SU-DHL-6 (cell line): ENCODE results near the gene SELE.

Experiments
- H2AFZ ChIP-seq: fragments of 200-600 bp; sonication (generic); 2 replicates; pipeline ENCODE4 v1.6.1; 2014; ENCODE audit warnings: low read depth, mild to moderate bottlenecking, moderate library complexity, mixed read lengths, antibody characterized with exemption, low read length; ENCODE audit not compliant: severe bottlenecking
- H3F3A ChIP-seq: fragments of 200-600 bp; shearing (Covaris generic); 2 replicates; pipeline ENCODE4 v1.6.0; 2016; ENCODE audit warnings: antibody characterized with exemption, mild to moderate bottlenecking; ENCODE audit not compliant: insufficient read depth
- H3K27ac ChIP-seq: fragments of 200-600 bp; sonication (generic); 2 replicates; pipeline ENCODE4 v1.5.1; 2016; ENCODE audit warnings: low read depth, mild to moderate bottlenecking, low read length, moderate library complexity, mixed read lengths
- H3K27me3 ChIP-seq: fragments of 200-600 bp; sonication (generic), shearing (Covaris generic); 2 replicates; pipeline ENCODE4 v1.6.0; 2014; ENCODE audit warnings: mild to moderate bottlenecking, low read length
- H3K36me3 ChIP-seq: fragments of 200-600 bp; sonication (generic); 2 replicates; pipeline ENCODE4 v1.6.1; 2014; ENCODE audit warnings: mild to moderate bottlenecking, low read length, mixed read lengths
- H3K4me2 ChIP-seq: fragments of 300-600, 200-600 bp; shearing (Covaris generic), sonication (generic); 2 replicates; pipeline ENCODE4 v1.6.0; 2014; ENCODE audit warnings: low read length, low read depth, mild to moderate bottlenecking; ENCODE audit not compliant: poor library complexity, severe bottlenecking
- H3K4me3 ChIP-seq: fragments of 200-600 bp; sonication (generic); 2 replicates; pipeline ENCODE4 v1.5.1; 2014; ENCODE audit warnings: antibody characterized with exemption, low read length, mild to moderate bottlenecking, mixed read lengths; ENCODE audit not compliant: insufficient read depth, poor library complexity, severe bottlenecking
- H3K79me2 ChIP-seq: fragments of 200-600 bp; sonication (generic); 2 replicates; pipeline ENCODE4 v1.6.1; 2014; ENCODE audit warnings: mild to moderate bottlenecking, low read length, moderate library complexity; ENCODE audit not compliant: insufficient read depth
- H3K9ac ChIP-seq: fragments of 200-600 bp; sonication (generic); 2 replicates; pipeline ENCODE4 v1.7.0; 2014; ENCODE audit warnings: mild to moderate bottlenecking, low read length
- H3K9me2 ChIP-seq: fragments of 200-600 bp; sonication (generic); replicated peaks from 2 replicates; pipeline ENCODE4 v1.6.1; 2014; ENCODE audit warnings: low read length; ENCODE audit not compliant: insufficient read depth
- H3K9me3 ChIP-seq: fragments of 200-600 bp; sonication (generic); 2 replicates; pipeline ENCODE4 v1.6.1; 2014; ENCODE audit warnings: low read length, mixed read lengths; ENCODE audit not compliant: insufficient read depth
- H4K20me1 ChIP-seq: fragments of 200-600 bp; sonication (generic); 2 replicates; pipeline ENCODE4 v1.6.1; 2014; ENCODE audit warnings: low read depth, mild to moderate bottlenecking, antibody characterized with exemption, low read length, moderate library complexity, mixed read lengths
- EZH2phosphoT487 ChIP-seq: fragments of 200-600 bp; sonication (generic), shearing (Covaris generic); conservative IDR thresholded peaks from 2 replicates; pipeline ENCODE4 v1.6.1; 2018; ENCODE audit warnings: mild to moderate bottlenecking, antibody characterized with exemption, low read length, moderate library complexity, mixed read lengths
- TF ChIP-seq, protein P1 (sequence below): fragments of 200-600 bp; sonication (generic); IDR thresholded peaks from one replicate; pipeline ENCODE4 v1.5.1; 2017; ENCODE audit warnings: antibody characterized with exemption, mild to moderate bottlenecking, low read length, moderate library complexity; ENCODE audit not compliant: insufficient read depth, poor library complexity, severe bottlenecking

SELE gene

DNA sequence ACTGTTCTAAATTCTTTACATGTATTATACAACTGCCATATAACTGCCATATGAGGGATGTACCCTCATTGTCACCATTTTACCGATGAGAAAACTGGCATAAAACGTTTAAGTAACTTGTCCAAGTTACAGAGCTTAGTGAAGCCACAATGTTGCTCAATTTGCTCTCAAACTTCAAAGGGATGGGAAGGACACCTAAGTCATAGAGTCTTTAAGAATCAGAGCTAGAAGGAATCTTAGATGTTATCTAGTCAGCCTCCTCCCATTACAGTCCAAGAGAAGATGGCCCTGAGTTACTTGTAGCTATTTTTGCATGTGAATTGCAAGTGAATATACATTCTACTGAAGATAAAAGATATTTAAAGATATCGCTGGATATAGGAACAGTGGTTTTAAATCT is 54.2 kb downstream of the SELE start:
- Histone ChIP-seq H3K9ac (peak overlapping the region; percentile 45; the same call in 1 of the 2 replicates), H3F3A (peaks cover 33% of the 10 kb centered on the region), H3K27ac (peak overlapping the region; percentile 93), H3K27me3 (no peaks in the 10 kb centered on the region), H3K79me2 (no peaks in the 10 kb centered on the region), H4K20me1 (no peaks in the 10 kb centered on the region), H3K36me3 (no peaks in the 10 kb centered on the region), H3K9me3 (no peaks in the 10 kb centered on the region), H3K9me2 (no peaks in the 10 kb centered on the region), H3K4me3 (no peak overlapping the region), H3K4me2 (peak overlapping the region; percentile 70), H2AFZ (peak overlapping the region; percentile 15)
- TF ChIP-seq, protein P1, sequence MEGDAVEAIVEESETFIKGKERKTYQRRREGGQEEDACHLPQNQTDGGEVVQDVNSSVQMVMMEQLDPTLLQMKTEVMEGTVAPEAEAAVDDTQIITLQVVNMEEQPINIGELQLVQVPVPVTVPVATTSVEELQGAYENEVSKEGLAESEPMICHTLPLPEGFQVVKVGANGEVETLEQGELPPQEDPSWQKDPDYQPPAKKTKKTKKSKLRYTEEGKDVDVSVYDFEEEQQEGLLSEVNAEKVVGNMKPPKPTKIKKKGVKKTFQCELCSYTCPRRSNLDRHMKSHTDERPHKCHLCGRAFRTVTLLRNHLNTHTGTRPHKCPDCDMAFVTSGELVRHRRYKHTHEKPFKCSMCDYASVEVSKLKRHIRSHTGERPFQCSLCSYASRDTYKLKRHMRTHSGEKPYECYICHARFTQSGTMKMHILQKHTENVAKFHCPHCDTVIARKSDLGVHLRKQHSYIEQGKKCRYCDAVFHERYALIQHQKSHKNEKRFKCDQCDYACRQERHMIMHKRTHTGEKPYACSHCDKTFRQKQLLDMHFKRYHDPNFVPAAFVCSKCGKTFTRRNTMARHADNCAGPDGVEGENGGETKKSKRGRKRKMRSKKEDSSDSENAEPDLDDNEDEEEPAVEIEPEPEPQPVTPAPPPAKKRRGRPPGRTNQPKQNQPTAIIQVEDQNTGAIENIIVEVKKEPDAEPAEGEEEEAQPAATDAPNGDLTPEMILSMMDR: no peak
- no peak for TF ChIP-seq EZH2phosphoT487

DNA sequence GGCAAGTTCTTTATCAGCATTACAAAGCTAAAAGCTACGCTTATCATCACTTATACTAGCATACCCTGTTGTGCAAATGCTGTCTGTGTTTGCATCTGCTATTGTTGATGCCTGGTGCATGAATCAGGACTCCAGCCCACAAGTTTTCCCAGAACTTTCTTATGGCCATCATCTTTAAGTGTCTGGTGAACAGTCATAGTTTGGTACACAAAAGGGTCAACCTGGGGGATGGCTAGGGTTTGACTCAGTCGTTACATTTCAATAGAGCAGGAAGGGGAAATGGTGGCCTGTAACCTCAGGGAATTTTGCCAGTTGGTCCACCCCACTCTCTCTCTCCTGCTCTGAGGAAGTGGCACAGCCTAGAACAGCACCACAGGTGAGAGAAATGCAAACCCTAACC is 57.9 kb downstream of the SELE start:
- no peak overlapping the region for H3K4me2 ChIP-seq
- no peaks in the 10 kb centered on the region for H3K79me2 ChIP-seq
- peaks cover 21% of the 10 kb centered on the region for H3F3A ChIP-seq
- H3K4me3 ChIP-seq: no peak overlapping the region
- no peak overlapping the region for H3K27ac ChIP-seq
- no peak overlapping the region for H3K9ac ChIP-seq
- H3K9me2 ChIP-seq: no peaks in the 10 kb centered on the region
- no peaks in the 10 kb centered on the region for H3K9me3 ChIP-seq
- H3K27me3 ChIP-seq: no peaks in the 10 kb centered on the region
- peak overlapping the region; percentile 25 for H2AFZ ChIP-seq
- H3K36me3 ChIP-seq: no peaks in the 10 kb centered on the region
- no peaks in the 10 kb centered on the region for H4K20me1 ChIP-seq
- TF ChIP-seq, protein P1: no peak
